ENCODE data around the gene PGAP6.

GRCh38 chr16:359871-360697 is 21.7 kb downstream of the PGAP6 start:
- TF ChIP-seq, protein P1, sequence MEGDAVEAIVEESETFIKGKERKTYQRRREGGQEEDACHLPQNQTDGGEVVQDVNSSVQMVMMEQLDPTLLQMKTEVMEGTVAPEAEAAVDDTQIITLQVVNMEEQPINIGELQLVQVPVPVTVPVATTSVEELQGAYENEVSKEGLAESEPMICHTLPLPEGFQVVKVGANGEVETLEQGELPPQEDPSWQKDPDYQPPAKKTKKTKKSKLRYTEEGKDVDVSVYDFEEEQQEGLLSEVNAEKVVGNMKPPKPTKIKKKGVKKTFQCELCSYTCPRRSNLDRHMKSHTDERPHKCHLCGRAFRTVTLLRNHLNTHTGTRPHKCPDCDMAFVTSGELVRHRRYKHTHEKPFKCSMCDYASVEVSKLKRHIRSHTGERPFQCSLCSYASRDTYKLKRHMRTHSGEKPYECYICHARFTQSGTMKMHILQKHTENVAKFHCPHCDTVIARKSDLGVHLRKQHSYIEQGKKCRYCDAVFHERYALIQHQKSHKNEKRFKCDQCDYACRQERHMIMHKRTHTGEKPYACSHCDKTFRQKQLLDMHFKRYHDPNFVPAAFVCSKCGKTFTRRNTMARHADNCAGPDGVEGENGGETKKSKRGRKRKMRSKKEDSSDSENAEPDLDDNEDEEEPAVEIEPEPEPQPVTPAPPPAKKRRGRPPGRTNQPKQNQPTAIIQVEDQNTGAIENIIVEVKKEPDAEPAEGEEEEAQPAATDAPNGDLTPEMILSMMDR (IDR thresholded peaks at IDR 0.05; ENCODE audit: low read depth, low read length) = no peak
- no peak for TF ChIP-seq MAX (IDR thresholded peaks at IDR 0.05; ENCODE audit: low read depth, low read length)

Data from NB4 (cell line).